Lower leg skin (tissue), 3 donors: ENCODE data around the gene ADAMTS17.

Experiments used
- POLR2A ChIP-seq, 2 donors: fragments of 450-650 bp; IDR thresholded peaks; one replicate each; pipeline ENCODE4 v1.6.1; 2016 to 2017; ENCODE audit warnings: antibody characterized with exemption in 2 of 2, mild to moderate bottlenecking in 1 of 2, moderate library complexity in 1 of 2
- TF ChIP-seq, protein P1 (sequence below), 3 donors: fragments of 450-650 bp; IDR thresholded peaks; one replicate each; pipeline ENCODE4 v1.5.1; 2016; ENCODE audit warnings: antibody characterized with exemption in 3 of 3, mild to moderate bottlenecking in 3 of 3, moderate library complexity in 2 of 3

DNA sequence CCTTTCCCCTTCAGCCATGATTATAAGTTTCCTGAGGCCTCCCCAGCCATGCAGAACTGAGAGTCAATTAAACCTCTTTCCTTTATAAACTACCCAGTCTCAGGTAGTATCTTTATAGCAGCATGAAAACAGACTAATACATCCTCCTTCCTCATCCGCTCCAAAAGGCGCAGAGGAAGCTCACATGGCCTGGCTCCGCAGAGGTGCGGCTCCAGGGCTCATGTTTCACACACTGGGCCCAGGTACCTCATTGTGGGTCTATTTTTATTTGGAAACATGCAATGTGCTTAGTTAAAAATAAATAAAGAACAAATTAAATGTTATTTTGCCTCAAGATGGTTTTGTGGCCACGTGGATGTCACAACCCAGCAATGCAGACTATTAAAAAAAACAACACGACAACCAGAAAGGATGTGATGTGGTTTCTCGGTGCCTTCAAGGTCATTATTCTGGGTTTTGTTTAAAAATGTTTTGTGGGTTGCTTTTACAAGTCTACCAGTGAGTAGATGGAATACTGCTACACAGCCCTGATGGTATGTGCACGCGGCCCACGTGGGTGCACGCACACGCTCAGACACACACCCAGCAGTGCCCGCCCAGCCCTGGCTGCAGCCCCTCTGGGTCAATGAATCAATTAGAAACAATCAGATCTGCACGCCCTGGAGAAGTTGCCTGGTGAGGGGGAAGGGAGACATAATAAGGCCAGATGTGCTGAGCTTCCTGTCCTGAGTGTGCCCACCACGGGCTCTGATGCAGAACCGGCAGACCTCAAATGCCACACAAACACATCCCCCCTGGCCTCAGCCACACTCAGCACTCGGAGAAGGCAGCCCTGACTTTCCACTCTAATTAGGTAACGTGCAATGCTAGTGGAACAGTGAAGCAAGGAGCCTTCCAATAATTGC, 140.1 kb downstream of the ADAMTS17 start:
- TF ChIP-seq, protein P1, sequence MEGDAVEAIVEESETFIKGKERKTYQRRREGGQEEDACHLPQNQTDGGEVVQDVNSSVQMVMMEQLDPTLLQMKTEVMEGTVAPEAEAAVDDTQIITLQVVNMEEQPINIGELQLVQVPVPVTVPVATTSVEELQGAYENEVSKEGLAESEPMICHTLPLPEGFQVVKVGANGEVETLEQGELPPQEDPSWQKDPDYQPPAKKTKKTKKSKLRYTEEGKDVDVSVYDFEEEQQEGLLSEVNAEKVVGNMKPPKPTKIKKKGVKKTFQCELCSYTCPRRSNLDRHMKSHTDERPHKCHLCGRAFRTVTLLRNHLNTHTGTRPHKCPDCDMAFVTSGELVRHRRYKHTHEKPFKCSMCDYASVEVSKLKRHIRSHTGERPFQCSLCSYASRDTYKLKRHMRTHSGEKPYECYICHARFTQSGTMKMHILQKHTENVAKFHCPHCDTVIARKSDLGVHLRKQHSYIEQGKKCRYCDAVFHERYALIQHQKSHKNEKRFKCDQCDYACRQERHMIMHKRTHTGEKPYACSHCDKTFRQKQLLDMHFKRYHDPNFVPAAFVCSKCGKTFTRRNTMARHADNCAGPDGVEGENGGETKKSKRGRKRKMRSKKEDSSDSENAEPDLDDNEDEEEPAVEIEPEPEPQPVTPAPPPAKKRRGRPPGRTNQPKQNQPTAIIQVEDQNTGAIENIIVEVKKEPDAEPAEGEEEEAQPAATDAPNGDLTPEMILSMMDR (IDR thresholded peaks at IDR 0.05): no peak
- no peak for TF ChIP-seq POLR2A (IDR thresholded peaks at IDR 0.05)
